ENCODE measurements around the gene C19orf67. TPM values are rescaled to one million over a fixed set of nuclear protein-coding genes. Genes with fewer than 3 reads are reported as not detected.

The C19orf67 gene
- total RNA-seq, 4 donors from 2014 or later, result not detected

DNA sequence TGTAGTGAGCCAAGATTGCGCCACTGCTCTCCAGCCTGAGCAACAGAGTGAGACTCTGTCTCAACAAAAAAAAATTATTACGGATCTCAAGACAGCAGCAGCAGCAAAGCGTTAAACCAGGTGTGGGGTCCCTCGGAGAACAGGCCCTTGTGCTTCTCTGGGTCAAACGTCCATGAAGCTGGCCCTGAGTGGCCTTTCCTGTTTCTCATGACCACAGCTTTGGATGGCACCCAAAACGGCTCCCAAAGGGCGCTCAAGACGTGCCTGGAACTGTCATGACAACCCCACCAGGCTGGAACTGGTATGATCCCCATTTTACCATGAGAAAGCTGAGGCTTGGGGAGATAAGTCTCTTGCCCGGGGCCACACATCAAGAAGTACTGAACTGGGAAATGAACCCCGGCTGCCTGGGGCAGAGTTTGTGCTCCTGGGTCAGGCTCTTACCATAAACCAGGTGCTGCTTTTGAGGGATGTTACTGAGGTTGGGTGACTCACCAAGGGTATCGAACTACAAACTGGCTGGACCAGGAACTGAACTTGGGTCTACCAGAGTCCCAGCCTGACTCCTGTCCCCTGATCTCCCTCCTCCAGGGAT, 16.6 kb upstream of the C19orf67 start:
- Histone ChIP-seq H3K9me3 (no peaks in the 10 kb centered on the region), H3K36me3 (peaks cover 0 to 75% (median 0%) of the 10 kb centered on the region in 3 donors), H3K4me1 (no peaks in the 10 kb centered on the region), H3K27ac (no peak overlapping the region), H3K4me3 (no peak overlapping the region), H3K27me3 (no peaks in the 10 kb centered on the region)
- TF ChIP-seq, protein P1, sequence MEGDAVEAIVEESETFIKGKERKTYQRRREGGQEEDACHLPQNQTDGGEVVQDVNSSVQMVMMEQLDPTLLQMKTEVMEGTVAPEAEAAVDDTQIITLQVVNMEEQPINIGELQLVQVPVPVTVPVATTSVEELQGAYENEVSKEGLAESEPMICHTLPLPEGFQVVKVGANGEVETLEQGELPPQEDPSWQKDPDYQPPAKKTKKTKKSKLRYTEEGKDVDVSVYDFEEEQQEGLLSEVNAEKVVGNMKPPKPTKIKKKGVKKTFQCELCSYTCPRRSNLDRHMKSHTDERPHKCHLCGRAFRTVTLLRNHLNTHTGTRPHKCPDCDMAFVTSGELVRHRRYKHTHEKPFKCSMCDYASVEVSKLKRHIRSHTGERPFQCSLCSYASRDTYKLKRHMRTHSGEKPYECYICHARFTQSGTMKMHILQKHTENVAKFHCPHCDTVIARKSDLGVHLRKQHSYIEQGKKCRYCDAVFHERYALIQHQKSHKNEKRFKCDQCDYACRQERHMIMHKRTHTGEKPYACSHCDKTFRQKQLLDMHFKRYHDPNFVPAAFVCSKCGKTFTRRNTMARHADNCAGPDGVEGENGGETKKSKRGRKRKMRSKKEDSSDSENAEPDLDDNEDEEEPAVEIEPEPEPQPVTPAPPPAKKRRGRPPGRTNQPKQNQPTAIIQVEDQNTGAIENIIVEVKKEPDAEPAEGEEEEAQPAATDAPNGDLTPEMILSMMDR (IDR thresholded peaks at IDR 0.05), result no peak
- no peak for TF ChIP-seq POLR2A (IDR thresholded peaks at IDR 0.05)
- no peak for DNase-seq

DNA sequence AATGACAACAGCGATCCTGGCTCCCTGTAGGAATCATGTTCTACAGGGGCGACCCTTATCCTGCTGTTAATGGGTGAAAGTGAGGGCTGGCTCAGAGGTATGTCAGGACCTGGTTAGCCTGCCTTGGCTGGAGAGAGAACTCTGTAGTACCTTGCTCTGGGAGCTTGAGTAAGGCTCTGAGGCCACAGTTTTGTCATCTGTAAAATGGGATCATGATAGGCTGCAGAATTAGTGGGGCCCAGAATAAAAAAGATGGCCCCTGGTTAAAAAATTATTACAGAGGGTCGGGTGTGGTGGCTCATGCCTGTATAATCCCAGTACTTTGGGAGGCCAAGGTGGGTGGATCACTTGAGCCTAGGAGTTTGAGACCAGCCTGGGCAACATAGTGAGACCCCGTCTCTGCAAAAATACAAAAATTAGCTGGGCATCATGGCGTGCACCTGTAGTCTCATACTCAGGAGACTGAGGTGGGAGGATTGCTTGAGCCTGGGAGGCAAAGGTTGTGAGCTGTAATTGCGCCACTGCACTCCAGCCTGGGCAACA, 15.5 kb upstream of the C19orf67 start:
- Histone ChIP-seq H3K4me1 (no peaks in the 10 kb centered on the region), H3K4me3 (no peak overlapping the region), H3K36me3 (peaks cover 0 to 75% (median 0%) of the 10 kb centered on the region in 3 donors), H3K27ac (no peak overlapping the region), H3K9me3 (no peaks in the 10 kb centered on the region), H3K27me3 (no peaks in the 10 kb centered on the region)
- DNase-seq, result no peak
- TF ChIP-seq, protein P1 (IDR thresholded peaks at IDR 0.05), result no peak
- no peak for TF ChIP-seq POLR2A (IDR thresholded peaks at IDR 0.05)

DNA sequence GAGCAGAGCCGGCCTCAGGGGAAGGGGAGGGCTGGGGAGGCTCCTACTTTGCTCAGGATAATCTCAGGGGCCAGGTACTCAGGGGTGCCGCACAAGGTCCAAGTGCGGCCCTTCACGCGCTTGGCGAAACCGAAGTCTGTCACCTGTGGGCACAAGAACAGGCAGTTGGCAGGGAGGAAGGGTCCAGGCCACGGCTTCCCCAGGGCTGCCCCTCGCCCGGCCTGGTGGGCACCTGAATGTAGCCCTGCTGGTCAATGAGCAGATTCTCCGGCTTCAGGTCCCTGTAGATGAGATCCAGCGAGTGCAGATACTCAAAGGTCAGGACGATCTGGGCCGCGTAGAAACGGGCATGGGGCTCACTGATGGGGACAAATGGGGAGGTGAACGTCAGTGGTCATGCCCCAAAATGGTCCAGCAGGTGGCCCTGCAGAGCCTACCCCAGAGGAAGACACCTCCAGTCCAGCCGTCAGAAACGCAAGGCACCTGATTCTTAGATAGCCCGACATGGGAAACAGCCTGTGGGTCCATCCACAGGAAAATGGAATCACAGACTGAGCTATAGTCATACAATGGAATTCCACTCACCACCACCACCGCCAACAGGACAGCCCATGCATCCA, 12.1 kb upstream of the C19orf67 start:
- H3K27ac ChIP-seq, result no peak overlapping the region
- no peak overlapping the region for H3K4me3 ChIP-seq
- no peak for TF ChIP-seq POLR2A (IDR thresholded peaks at IDR 0.05)
- TF ChIP-seq, protein P1 (IDR thresholded peaks at IDR 0.05), result peak in 2 of 6 experiments; percentile 5 to 6
- peaks cover 0 to 50% (median 0%) of the 10 kb centered on the region in 3 donors for H3K36me3 ChIP-seq
- H3K27me3 ChIP-seq, result no peaks in the 10 kb centered on the region
- H3K9me3 ChIP-seq, result peaks cover 0 to 6% (median 0%) of the 10 kb centered on the region in 4 donors
- DNase-seq, result no peak
- no peaks in the 10 kb centered on the region for H3K4me1 ChIP-seq

DNA sequence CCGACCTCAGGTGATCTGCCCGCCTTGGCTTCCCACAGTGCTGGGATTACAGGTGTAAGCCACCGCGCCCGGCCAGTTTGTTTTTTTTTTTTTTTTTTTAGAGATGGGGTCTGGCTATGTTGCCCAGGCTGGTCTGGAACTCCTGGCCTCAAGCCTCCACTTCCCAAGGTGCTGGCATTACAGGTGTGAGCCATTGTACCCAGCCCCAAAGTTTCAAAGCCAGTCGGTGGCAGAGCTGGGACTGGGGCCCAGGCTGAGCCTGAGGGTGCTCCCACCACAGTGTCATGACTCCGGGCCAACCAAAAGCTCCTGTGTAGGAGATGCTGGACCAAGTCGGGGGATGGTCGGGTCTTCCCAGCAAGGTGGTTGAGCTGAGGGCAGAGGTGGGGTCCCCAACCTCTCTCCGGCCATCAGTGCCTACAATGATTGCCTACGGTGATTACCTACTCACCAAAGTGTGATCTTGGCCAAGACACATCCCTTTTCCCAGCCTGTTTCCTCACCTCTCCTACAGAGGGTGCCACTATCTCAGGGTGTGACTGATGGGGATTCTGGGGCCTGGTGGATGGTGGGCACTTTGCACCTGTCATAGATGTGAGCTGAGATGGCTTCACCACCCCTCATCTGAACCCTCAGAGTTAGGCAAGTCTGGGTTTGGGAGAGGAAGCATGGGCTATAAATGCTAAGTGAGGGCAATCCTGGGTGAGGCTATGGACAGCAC, 10.8 kb upstream of the C19orf67 start:
- Histone ChIP-seq H3K9me3 (peaks cover 0 to 6% (median 0%) of the 10 kb centered on the region in 4 donors), H3K36me3 (peaks cover 0 to 38% (median 0%) of the 10 kb centered on the region in 3 donors), H3K4me3 (no peak overlapping the region), H3K27ac (no peak overlapping the region), H3K4me1 (peaks cover 0 to 8% (median 5%) of the 10 kb centered on the region in 4 donors), H3K27me3 (no peaks in the 10 kb centered on the region)
- DNase-seq, result no peak
- TF ChIP-seq POLR2A (IDR thresholded peaks at IDR 0.05), result no peak
- TF ChIP-seq, protein P1 (IDR thresholded peaks at IDR 0.05), result no peak

DNA sequence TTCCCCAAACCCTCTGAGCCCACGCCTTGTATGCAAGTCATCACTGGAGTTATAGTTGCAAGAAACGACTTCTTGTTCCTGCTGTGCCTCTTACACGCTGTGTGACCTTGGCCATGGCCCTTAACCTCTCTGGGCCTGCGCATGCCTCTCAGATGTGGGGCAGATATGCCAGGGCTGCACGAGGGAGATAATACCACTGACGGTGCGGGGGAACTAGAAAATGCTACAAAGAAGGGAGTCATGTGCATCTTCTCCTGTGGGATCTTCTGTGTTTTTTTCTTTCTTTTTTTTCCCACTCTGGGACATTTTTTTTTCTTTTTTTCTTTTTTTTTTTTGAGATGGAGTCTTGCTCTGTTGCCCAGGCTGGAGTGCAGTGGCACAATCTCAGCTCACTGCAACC, 9.3 kb upstream of the C19orf67 start:
- no peak overlapping the region for H3K4me3 ChIP-seq
- no peak overlapping the region for H3K27ac ChIP-seq
- no peak for DNase-seq

More for the DNA sequence above, 9.3 kb upstream of the C19orf67 start:
- H3K36me3 ChIP-seq, result peaks cover 0 to 22% (median 0%) of the 10 kb centered on the region in 3 donors
- H3K27me3 ChIP-seq, result no peaks in the 10 kb centered on the region
- no peak for TF ChIP-seq POLR2A (IDR thresholded peaks at IDR 0.05)
- TF ChIP-seq, protein P1 (IDR thresholded peaks at IDR 0.05), result no peak
- H3K4me1 ChIP-seq, result peaks cover 0 to 8% (median 5%) of the 10 kb centered on the region in 4 donors
- H3K9me3 ChIP-seq, result peaks cover 0 to 6% (median 0%) of the 10 kb centered on the region in 4 donors
